Fibroblast of lung (primary cell): ENCODE results near the gene CRYBG1. TPM values are rescaled to one million over a fixed set of nuclear protein-coding genes. Genes with fewer than 3 reads are reported as not detected.

ENCODE experiments used
- DNase-seq, 2 donors: peaks; one replicate each; pipeline versions ENCODE4 v3.0.0 to v3.0.0-alpha.2; 2010; ENCODE audit warnings: low read depth in 2 of 2
- H2AFZ ChIP-seq: 2 replicates; pipeline ENCODE4 v1.5.1; 2012; ENCODE audit warnings: low read length, control low read depth, inconsistent platforms
- H3K27ac ChIP-seq: 2 replicates; pipeline ENCODE4 v1.5.1; 2011; ENCODE audit warnings: low read length, control low read depth; ENCODE audit not compliant: insufficient read depth
- H3K27me3 ChIP-seq: 2 replicates; pipeline ENCODE4 v1.5.1; 2011; ENCODE audit warnings: mild to moderate bottlenecking, low read length; ENCODE audit not compliant: control insufficient read depth, insufficient read depth
- H3K36me3 ChIP-seq: 2 replicates; pipeline ENCODE4 v1.5.1; 2011; ENCODE audit warnings: low read length; ENCODE audit not compliant: control insufficient read depth, insufficient read depth
- H3K4me1 ChIP-seq: 2 replicates; pipeline ENCODE4 v1.5.1; 2011; ENCODE audit warnings: low read length; ENCODE audit not compliant: control insufficient read depth, insufficient read depth; ENCODE audit errors: extremely low read depth
- H3K4me2 ChIP-seq: 2 replicates; pipeline ENCODE4 v1.5.1; 2011; ENCODE audit warnings: low read length, control low read depth; ENCODE audit not compliant: insufficient read depth; ENCODE audit errors: extremely low read depth
- H3K4me3 ChIP-seq, 4 experiments: fragments of 200-600 bp in 1 of 4; sonication (generic) in 1 of 4; replicated peaks in 1 of 4; 2 replicates each; pipeline ENCODE4 v1.5.1; 2011 to 2016; ENCODE audit warnings: low read length in 4 of 4, low read depth in 3 of 4, mild to moderate bottlenecking in 3 of 4, control low read depth in 2 of 4, inconsistent platforms in 1 of 4, mixed read lengths in 1 of 4; ENCODE audit not compliant: insufficient read depth in 1 of 4; ENCODE audit errors: control extremely low read depth in 1 of 4
- H3K79me2 ChIP-seq: 2 replicates; pipeline ENCODE4 v1.5.1; 2012; ENCODE audit warnings: mild to moderate bottlenecking, low read length, inconsistent platforms; ENCODE audit not compliant: control insufficient read depth, insufficient read depth
- H3K9ac ChIP-seq: 2 replicates; pipeline ENCODE4 v1.5.1; 2011; ENCODE audit warnings: mild to moderate bottlenecking, low read length, control low read depth; ENCODE audit not compliant: insufficient read depth
- H3K9me3 ChIP-seq: 2 replicates; pipeline ENCODE4 v1.5.1; 2012; ENCODE audit warnings: low read depth, low read length; ENCODE audit not compliant: control insufficient read depth, insufficient read depth
- H4K20me1 ChIP-seq: 2 replicates; pipeline ENCODE4 v1.5.1; 2011; ENCODE audit warnings: low read length; ENCODE audit not compliant: control insufficient read depth, insufficient read depth; ENCODE audit errors: extremely low read depth
- CTCF ChIP-seq, 2 donors: IDR thresholded peaks in 1 of 2; conservative IDR thresholded peaks in 1 of 2; 1 replicate in 1 of 2; 2 replicates in 1 of 2; pipeline ENCODE4 v1.5.1; 2011 to 2012; ENCODE audit warnings: low read length in 2 of 2, control low read depth in 1 of 2, inconsistent platforms in 1 of 2, low read depth in 1 of 2, mild to moderate bottlenecking in 1 of 2
- EZH2 ChIP-seq: IDR thresholded peaks from 2 replicates; pipeline ENCODE4 v1.5.1; 2012; ENCODE audit warnings: low read length, control low read depth, mild to moderate bottlenecking; ENCODE audit errors: missing control alignments
- polyA plus RNA-seq, 2 donors: library from polyadenylated mRNA; depleted of rRNA in 1 of 2; stranded (reverse) in 1 of 2; unstranded in 1 of 2; fragments of >200 nt; gene quantifications; 2 replicates each; pipeline ENCODE4 v1.2.1, GENCODE V29; 2011 to 2012; ENCODE audit warnings: missing spikeins in 1 of 2
- total RNA-seq: library from RNA; depleted of rRNA; stranded (reverse); fragments of >200 nt; gene quantifications from 2 replicates; pipeline ENCODE4 v1.2.1, GENCODE V29; 2014

CRYBG1 gene
- total and polyA plus RNA-seq, 2 donors (not counting 1 experiment from before 2014, with no cell fraction given): 4.3 to 10.1 TPM

- Histone ChIP-seq H3K4me3 (no peak overlapping the region), H2AFZ (no peak overlapping the region), H3K27me3 (no peaks in the 10 kb centered on the region), H3K4me2 (no peak overlapping the region), H4K20me1 (no peaks in the 10 kb centered on the region), H3K9me3 (no peaks in the 10 kb centered on the region), H3K36me3 (no peaks in the 10 kb centered on the region), H3K4me1 (no peaks in the 10 kb centered on the region), H3K9ac (no peak overlapping the region), H3K27ac (no peak overlapping the region), H3K79me2 (no peaks in the 10 kb centered on the region)
- DNase-seq: peak; percentile 58 to 74
- TF ChIP-seq CTCF (conservative IDR thresholded peaks at IDR 0.05 in 1 of 2, IDR thresholded peaks at IDR 0.05 in 1 of 2; ENCODE audit: low read depth in 1 of 2, low read length in 2 of 2): no peak
- TF ChIP-seq EZH2: no peak
Measured at GRCh38 chr6:106560996-106561685, 200.6 kb downstream of the CRYBG1 start.

GRCh38 chr6:106561686-106562405, 201.3 kb downstream of the CRYBG1 start:
- Histone ChIP-seq H3K4me1 (no peaks in the 10 kb centered on the region), H3K4me3 (no peak overlapping the region), H3K79me2 (no peaks in the 10 kb centered on the region), H3K36me3 (no peaks in the 10 kb centered on the region), H3K27ac (no peak overlapping the region), H2AFZ (no peak overlapping the region), H3K4me2 (no peak overlapping the region), H4K20me1 (no peaks in the 10 kb centered on the region), H3K9ac (no peak overlapping the region), H3K9me3 (no peaks in the 10 kb centered on the region), H3K27me3 (no peaks in the 10 kb centered on the region)
- no peak for DNase-seq
- TF ChIP-seq CTCF (conservative IDR thresholded peaks at IDR 0.05 in 1 of 2, IDR thresholded peaks at IDR 0.05 in 1 of 2; ENCODE audit: low read depth in 1 of 2, low read length in 2 of 2) (no peak), EZH2 (no peak)

- TF ChIP-seq EZH2: no peak
- no peak for TF ChIP-seq CTCF (conservative IDR thresholded peaks at IDR 0.05 in 1 of 2, IDR thresholded peaks at IDR 0.05 in 1 of 2; ENCODE audit: low read depth in 1 of 2, low read length in 2 of 2)
- Histone ChIP-seq H4K20me1 (no peaks in the 10 kb centered on the region), H3K36me3 (no peaks in the 10 kb centered on the region), H3K9me3 (no peaks in the 10 kb centered on the region), H3K27me3 (no peaks in the 10 kb centered on the region), H3K27ac (no peak overlapping the region), H3K4me2 (no peak overlapping the region), H3K9ac (no peak overlapping the region), H2AFZ (no peak overlapping the region), H3K4me3 (no peak overlapping the region), H3K79me2 (no peaks in the 10 kb centered on the region), H3K4me1 (no peaks in the 10 kb centered on the region)
- no peak for DNase-seq
Measured at GRCh38 chr6:106563614-106564013, 203.1 kb downstream of the CRYBG1 start.
